ENCODE measurements around the gene PTPN7. TPM values are rescaled to one million over a fixed set of nuclear protein-coding genes. Genes with fewer than 3 reads are reported as not detected.
A peak's percentile ranks its signal among the peaks of the same experiment; 100 is the strongest.
"Not testable (repeated sequence)": the region's sequence is repeated elsewhere in the genome, so short reads cannot be mapped to it uniquely, and the experiment has no call there.

Gene PTPN7
- total RNA-seq, 1 experiment from 2014 or later: not detected

DNA sequence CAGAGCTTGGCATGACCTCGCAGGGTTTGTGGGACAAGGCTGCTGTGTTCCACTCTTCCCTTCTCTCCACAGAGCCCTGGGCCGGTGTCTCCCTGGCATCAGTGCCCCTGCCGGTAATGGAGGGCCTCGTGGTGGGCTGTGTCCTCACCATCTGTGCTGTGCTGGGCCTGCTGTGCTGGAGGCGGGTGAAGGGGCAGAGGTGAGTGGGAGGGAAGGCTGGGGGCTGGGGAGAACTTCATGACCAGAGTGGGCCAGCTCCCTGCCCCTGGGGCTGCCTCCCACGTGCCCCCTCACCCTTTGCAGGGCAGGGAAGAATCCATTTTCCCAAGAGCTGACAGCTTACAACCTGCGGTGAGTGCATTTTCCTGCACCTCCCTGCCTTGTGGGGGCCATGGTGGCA lies 21.2 kb upstream of the PTPN7 start:
- POLR2A ChIA-PET: no interaction called here
- Mint-ChIP-seq H3K4me1 (ENCODE audit: insufficient read depth, unreplicated experiment) (peaks cover 13% of the 10 kb centered on the region), H3K27me3 (ENCODE audit: insufficient read depth, unreplicated experiment) (peaks cover 52% of the 10 kb centered on the region), H3K4me3 (ENCODE audit: unreplicated experiment) (no peak overlapping the region), H3K36me3 (ENCODE audit: insufficient read depth, unreplicated experiment) (peaks cover 4% of the 10 kb centered on the region), H3K9me3 (ENCODE audit: unreplicated experiment) (no peaks in the 10 kb centered on the region), H3K27ac (ENCODE audit: low read depth, unreplicated experiment) (no peak overlapping the region)
- CTCF ChIA-PET: interaction anchor here (0.6 to 4.7 kb wide), 6 partner anchors 11 to 538 kb away, joined by 3 to 33 read pairs (median 4); partner anchors contain the start of gene LGR6
- DNase-seq (ENCODE audit: unreplicated experiment): no peak
- intact Hi-C loops (cut with micrococcal nuclease): loop anchor here (10.0 kb wide), 1 partner anchor 263 kb away; no protein-coding TSS in a partner anchor
- TF ChIP-seq, protein P1, sequence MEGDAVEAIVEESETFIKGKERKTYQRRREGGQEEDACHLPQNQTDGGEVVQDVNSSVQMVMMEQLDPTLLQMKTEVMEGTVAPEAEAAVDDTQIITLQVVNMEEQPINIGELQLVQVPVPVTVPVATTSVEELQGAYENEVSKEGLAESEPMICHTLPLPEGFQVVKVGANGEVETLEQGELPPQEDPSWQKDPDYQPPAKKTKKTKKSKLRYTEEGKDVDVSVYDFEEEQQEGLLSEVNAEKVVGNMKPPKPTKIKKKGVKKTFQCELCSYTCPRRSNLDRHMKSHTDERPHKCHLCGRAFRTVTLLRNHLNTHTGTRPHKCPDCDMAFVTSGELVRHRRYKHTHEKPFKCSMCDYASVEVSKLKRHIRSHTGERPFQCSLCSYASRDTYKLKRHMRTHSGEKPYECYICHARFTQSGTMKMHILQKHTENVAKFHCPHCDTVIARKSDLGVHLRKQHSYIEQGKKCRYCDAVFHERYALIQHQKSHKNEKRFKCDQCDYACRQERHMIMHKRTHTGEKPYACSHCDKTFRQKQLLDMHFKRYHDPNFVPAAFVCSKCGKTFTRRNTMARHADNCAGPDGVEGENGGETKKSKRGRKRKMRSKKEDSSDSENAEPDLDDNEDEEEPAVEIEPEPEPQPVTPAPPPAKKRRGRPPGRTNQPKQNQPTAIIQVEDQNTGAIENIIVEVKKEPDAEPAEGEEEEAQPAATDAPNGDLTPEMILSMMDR (IDR thresholded peaks at IDR 0.05; ENCODE audit: unreplicated experiment): no peak
- BruUV-seq (replicated peaks): no TSS peak

DNA sequence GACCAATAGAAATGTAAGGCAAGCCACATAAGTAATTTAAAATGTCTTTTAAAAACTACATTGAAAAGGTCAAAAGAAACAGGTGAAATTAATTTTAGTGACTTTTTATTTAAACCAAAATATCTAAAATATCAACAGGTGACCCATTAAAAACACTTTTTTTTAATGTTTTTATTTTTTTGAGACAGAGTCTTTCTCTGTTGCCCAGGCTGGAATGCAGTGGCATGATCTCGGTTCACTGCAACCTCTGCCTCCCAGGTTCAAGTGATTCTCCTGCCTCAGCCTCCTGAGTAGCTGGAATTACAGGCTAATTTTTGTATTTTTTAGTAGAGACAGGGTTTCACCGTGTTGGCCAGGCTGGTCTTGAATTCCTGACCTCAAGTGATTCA lies 20.3 kb upstream of the PTPN7 start:
- not testable (repeated sequence) for H3K4me3 Mint-ChIP-seq (ENCODE audit: unreplicated experiment); H3K36me3 Mint-ChIP-seq (ENCODE audit: insufficient read depth, unreplicated experiment); BruUV-seq (replicated peaks); H3K27ac Mint-ChIP-seq (ENCODE audit: low read depth, unreplicated experiment); H3K9me3 Mint-ChIP-seq (ENCODE audit: unreplicated experiment); DNase-seq (ENCODE audit: unreplicated experiment)
- CTCF ChIA-PET: interaction anchor here (0.7 to 4.7 kb wide), 10 partner anchors 12 to 539 kb away, joined by 3 to 33 read pairs (median 5); partner anchors contain the start of gene LGR6
- intact Hi-C loops (cut with micrococcal nuclease): loop anchor here (10.0 kb wide), 1 partner anchor 264 kb away; no protein-coding TSS in a partner anchor
- Mint-ChIP-seq H3K27me3 (ENCODE audit: insufficient read depth, unreplicated experiment) (peaks cover 44% of the 10 kb centered on the region), H3K4me1 (ENCODE audit: insufficient read depth, unreplicated experiment) (peaks cover 13% of the 10 kb centered on the region)
- POLR2A ChIA-PET: interaction anchor here (0.7 kb wide), 1 partner anchor 416 kb away, joined by 3 read pairs; no protein-coding TSS in a partner anchor

DNA sequence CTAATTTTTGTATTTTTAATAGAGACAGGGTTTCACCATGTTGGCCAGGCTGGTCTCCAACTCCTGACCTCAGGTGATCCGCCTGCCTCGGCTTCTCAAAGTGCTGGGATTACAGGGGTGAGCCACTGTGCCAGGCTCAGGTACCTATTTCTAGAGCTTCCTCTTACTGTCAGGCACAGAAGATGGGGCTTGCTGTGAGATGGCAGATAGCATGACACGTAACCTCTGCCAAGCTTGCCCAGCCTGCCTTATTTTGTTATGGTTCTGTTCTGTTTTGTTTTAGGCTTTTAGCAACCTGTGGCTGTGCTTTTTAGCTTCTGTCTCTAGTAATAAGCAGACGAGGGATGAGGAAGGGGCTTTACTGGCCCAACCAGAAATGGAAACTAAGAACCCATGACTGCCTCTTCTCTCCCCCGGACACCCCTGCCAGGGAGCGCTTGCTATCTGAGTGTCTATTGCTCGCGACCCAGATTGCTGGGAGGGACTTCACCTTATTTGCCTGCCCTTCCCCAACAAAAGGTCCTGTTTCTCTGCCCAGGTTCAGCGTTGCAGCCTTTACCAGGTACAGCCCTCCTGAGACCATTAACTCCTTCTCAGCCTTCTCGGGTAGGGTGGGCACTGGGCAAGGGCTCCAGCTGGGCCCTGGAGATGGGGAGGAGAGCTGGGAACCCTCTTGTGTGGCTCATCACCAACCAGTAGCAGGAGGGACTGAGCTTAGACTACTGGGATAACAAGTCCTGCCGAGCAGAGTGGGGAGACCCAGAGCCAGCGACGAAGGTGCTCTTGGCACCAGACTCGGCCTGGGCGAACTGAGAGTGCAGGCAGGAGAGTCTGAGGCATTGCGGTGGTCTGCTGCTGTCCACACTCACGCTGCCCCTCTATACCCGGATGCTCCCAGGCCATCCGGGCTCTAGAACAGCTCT lies 19.7 kb upstream of the PTPN7 start:
- no peaks in the 10 kb centered on the region for H3K9me3 Mint-ChIP-seq (ENCODE audit: unreplicated experiment)
- ChIA-PET POLR2A (interaction anchor here (0.6 to 0.7 kb wide), 2 partner anchors 104 to 416 kb away, joined by 3 read pairs; no protein-coding TSS in a partner anchor), CTCF (interaction anchor here (0.6 to 2.0 kb wide), 16 partner anchors 9 to 251 kb away, joined by 3 to 11 read pairs (median 4); no protein-coding TSS in a partner anchor)
- intact Hi-C loops (cut with micrococcal nuclease): loop anchor here (10.0 kb wide), 1 partner anchor 265 kb away; no protein-coding TSS in a partner anchor
- no TSS peak for BruUV-seq (replicated peaks)
- no peak for DNase-seq (ENCODE audit: unreplicated experiment)
- no peak overlapping the region for H3K27ac Mint-ChIP-seq (ENCODE audit: low read depth, unreplicated experiment)
- H3K4me1 Mint-ChIP-seq (ENCODE audit: insufficient read depth, unreplicated experiment): peaks cover 11% of the 10 kb centered on the region
- H3K36me3 Mint-ChIP-seq (ENCODE audit: insufficient read depth, unreplicated experiment): no peaks in the 10 kb centered on the region
- no peak overlapping the region for H3K4me3 Mint-ChIP-seq (ENCODE audit: unreplicated experiment)
- H3K27me3 Mint-ChIP-seq (ENCODE audit: insufficient read depth, unreplicated experiment): peaks cover 40% of the 10 kb centered on the region
- TF ChIP-seq, protein P1 (IDR thresholded peaks at IDR 0.05; ENCODE audit: unreplicated experiment): no peak

DNA sequence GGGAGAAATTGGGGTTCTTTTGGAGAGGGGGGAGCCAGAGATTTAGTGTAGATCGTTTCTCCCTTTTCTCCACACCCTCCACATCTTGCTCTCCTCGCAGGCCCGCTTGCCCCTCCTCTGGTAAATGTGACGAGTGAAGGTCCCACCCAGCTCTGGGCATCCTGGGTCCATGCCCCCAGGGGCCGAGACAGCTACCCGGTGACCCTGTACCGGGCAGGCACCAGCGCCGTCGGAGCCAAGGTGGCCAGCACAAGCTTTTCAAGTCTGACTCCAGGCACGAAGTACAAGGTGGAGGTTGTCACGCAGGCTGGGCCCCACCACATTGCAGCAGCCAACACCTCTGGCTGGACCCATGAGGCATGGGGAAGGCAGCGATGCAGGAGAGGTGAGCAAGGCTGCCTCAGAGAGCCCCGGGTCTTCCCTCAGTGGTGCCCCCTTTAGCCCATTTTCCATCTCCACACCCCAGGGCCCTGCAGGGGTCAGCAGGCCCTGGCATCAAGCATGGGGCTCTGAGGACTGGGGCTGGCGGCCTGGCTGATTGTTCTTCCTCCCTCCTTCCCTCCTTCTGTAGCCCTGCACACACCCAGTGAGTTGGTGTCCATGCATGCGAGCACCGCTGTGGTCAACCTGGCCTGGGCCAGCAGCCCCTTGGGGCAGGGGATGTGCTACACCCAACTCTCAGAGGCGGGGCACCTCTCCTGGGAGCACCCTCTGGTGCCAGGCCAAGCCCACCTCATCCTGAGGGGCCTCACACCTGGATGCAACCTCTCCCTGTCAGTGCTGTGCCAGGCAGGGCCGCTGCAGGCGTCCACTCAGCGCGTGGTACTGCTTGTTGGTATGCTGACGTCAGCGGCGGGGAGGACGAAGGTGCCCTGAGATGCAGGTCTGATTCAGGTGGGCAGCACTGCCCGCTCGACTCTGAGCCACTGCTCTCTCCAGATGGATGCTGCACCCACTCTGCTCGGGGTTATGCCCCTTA lies 16.8 kb upstream of the PTPN7 start:
- Mint-ChIP-seq H3K36me3 (ENCODE audit: insufficient read depth, unreplicated experiment) (no peaks in the 10 kb centered on the region), H3K27ac (ENCODE audit: low read depth, unreplicated experiment) (no peak overlapping the region), H3K4me3 (ENCODE audit: unreplicated experiment) (no peak overlapping the region), H3K9me3 (ENCODE audit: unreplicated experiment) (no peaks in the 10 kb centered on the region), H3K4me1 (ENCODE audit: insufficient read depth, unreplicated experiment) (no peaks in the 10 kb centered on the region), H3K27me3 (ENCODE audit: insufficient read depth, unreplicated experiment) (peaks cover 24% of the 10 kb centered on the region)
- no TSS peak for BruUV-seq (replicated peaks)
- ChIA-PET POLR2A (interaction anchor here (0.6 kb wide), 1 partner anchor 51 kb away, joined by 3 read pairs; no protein-coding TSS in a partner anchor), CTCF (interaction anchor here (0.7 to 4.8 kb wide), 5 partner anchors 8 to 520 kb away, joined by 3 to 49 read pairs (median 15); partner anchors contain the start of gene LGR6)
- intact Hi-C loops (cut with micrococcal nuclease): no loop called here
- TF ChIP-seq, protein P1 (IDR thresholded peaks at IDR 0.05; ENCODE audit: unreplicated experiment): peak; percentile 12
- DNase-seq (ENCODE audit: unreplicated experiment): no peak

Data from MCF 10A (cell line).